Amygdala (tissue), 56 donors: ENCODE data around the gene MTERF2.
"Not testable (repeated sequence)": the region's sequence is repeated elsewhere in the genome, so short reads cannot be mapped to it uniquely, and the experiment has no call there.

Experiments
- DNase-seq, 56 donors: peaks; one replicate each; lab custom pipeline; 2025; lab: John Stamatoyannopoulos, UW

MTERF2 gene

GRCh38 chr12:106996102-106996501 lies 9.2 kb upstream of the MTERF2 start:
- DNase-seq, result not testable (repeated sequence)

- no peak for DNase-seq
Measured at GRCh38 chr12:106994579-106995220, 7.8 kb upstream of the MTERF2 start.

GRCh38 chr12:106987846-106988245 lies 900 bp upstream of the MTERF2 start:
- DNase-seq, result no peak

- DNase-seq, result no peak
Measured at GRCh38 chr12:106986135-106986534, 811 bp downstream of the MTERF2 start.

GRCh38 chr12:106985479-106985878 lies 1.5 kb downstream of the MTERF2 start:
- no peak for DNase-seq

GRCh38 chr12:106984588-106985137 lies 2.3 kb downstream of the MTERF2 start:
- DNase-seq, result no peak

- no peak for DNase-seq
Measured at GRCh38 chr12:106982229-106982628, 4.7 kb downstream of the MTERF2 start.

- DNase-seq, result no peak
Measured at GRCh38 chr12:106981788-106982187, 5.2 kb downstream of the MTERF2 start.

GRCh38 chr12:106980944-106981343 lies 6.0 kb downstream of the MTERF2 start:
- no peak for DNase-seq

- peak in 12 of 56 donors; percentile 2 to 55 (median 22) for DNase-seq
Measured at GRCh38 chr12:106978035-106978800, 8.7 kb downstream of the MTERF2 start.

- no peak for DNase-seq
Measured at GRCh38 chr12:106976668-106977067, 10.3 kb downstream of the MTERF2 start.

- DNase-seq, result no peak
Measured at GRCh38 chr12:106975993-106976658, 10.8 kb downstream of the MTERF2 start.

GRCh38 chr12:106975098-106975497 lies 11.8 kb downstream of the MTERF2 start:
- no peak for DNase-seq

GRCh38 chr12:106974511-106974910 lies 12.4 kb downstream of the MTERF2 start:
- DNase-seq, result no peak

- DNase-seq, result no peak
Measured at GRCh38 chr12:106973545-106973944, 13.4 kb downstream of the MTERF2 start.

GRCh38 chr12:106971065-106971464 lies 15.9 kb downstream of the MTERF2 start:
- DNase-seq, result no peak

- no peak for DNase-seq
Measured at GRCh38 chr12:106964526-106964925, 22.4 kb downstream of the MTERF2 start.

GRCh38 chr12:106962286-106962685 lies 24.7 kb downstream of the MTERF2 start:
- DNase-seq, result no peak

- DNase-seq, result peak in 8 of 56 donors; percentile 2 to 27 (median 6)
Measured at GRCh38 chr12:106960443-106960842, 26.5 kb downstream of the MTERF2 start.

GRCh38 chr12:106957583-106957982 lies 29.4 kb downstream of the MTERF2 start:
- DNase-seq, result no peak

- DNase-seq, result peak in 41 of 56 donors; percentile 9 to 75 (median 55)
Measured at GRCh38 chr12:106956048-106956578, 30.8 kb downstream of the MTERF2 start.
